ENCODE results near the gene KANSL1.

KANSL1 gene

DNA sequence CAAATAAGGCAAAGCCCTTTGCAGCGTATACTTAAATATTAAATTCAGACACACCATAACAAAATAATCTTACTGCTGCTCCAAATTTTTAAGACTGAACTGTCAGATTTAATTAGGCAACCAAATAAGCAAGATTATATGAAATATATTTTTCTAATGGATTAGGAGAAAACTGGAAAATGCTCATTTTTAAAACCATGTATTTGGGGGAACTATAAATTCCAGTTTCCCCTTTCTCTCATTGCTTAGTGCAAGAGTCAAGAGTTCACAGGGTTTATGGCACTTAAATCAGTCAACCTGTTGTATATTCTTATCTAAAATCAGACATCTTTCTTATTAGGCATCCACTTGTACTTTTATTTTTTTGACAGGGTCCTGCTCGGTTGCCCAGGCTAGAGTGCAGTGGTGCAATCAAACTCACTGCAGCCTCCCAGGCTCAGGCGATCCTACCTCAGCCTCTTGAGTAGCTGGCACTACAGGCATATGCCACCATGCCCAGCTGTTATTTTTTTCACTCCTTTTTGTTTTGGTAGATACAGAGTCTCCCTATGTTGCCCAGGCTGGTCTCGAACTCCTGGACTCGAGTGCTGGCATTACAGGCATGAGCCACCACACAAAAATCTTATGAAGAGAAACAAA is 2.1 kb upstream of the KANSL1 start:
- no peak for DNase-seq (ENCODE audit: low spot score)
- Histone ChIP-seq H3K27ac (ENCODE audit: poor library complexity, severe bottlenecking) (peak overlapping the region; percentile 96), H3K36me3 (ENCODE audit: low read depth) (peaks cover 4% of the 10 kb centered on the region; the same call in 1 of the 2 replicates), H3K9me3 (ENCODE audit: severe bottlenecking) (peaks cover 8% of the 10 kb centered on the region), H3K27me3 (ENCODE audit: insufficient read depth, poor library complexity, severe bottlenecking) (no peaks in the 10 kb centered on the region), H3K4me3 (ENCODE audit: severe bottlenecking) (no peak overlapping the region), H3K4me1 (ENCODE audit: insufficient read depth, poor library complexity, severe bottlenecking) (peaks cover 16% of the 10 kb centered on the region)
- ATAC-seq (ENCODE audit: low read depth): no peak
- TF ChIP-seq, protein P1, sequence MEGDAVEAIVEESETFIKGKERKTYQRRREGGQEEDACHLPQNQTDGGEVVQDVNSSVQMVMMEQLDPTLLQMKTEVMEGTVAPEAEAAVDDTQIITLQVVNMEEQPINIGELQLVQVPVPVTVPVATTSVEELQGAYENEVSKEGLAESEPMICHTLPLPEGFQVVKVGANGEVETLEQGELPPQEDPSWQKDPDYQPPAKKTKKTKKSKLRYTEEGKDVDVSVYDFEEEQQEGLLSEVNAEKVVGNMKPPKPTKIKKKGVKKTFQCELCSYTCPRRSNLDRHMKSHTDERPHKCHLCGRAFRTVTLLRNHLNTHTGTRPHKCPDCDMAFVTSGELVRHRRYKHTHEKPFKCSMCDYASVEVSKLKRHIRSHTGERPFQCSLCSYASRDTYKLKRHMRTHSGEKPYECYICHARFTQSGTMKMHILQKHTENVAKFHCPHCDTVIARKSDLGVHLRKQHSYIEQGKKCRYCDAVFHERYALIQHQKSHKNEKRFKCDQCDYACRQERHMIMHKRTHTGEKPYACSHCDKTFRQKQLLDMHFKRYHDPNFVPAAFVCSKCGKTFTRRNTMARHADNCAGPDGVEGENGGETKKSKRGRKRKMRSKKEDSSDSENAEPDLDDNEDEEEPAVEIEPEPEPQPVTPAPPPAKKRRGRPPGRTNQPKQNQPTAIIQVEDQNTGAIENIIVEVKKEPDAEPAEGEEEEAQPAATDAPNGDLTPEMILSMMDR (IDR thresholded peaks at IDR 0.05; ENCODE audit: poor library complexity, severe bottlenecking): peak; percentile 62

DNA sequence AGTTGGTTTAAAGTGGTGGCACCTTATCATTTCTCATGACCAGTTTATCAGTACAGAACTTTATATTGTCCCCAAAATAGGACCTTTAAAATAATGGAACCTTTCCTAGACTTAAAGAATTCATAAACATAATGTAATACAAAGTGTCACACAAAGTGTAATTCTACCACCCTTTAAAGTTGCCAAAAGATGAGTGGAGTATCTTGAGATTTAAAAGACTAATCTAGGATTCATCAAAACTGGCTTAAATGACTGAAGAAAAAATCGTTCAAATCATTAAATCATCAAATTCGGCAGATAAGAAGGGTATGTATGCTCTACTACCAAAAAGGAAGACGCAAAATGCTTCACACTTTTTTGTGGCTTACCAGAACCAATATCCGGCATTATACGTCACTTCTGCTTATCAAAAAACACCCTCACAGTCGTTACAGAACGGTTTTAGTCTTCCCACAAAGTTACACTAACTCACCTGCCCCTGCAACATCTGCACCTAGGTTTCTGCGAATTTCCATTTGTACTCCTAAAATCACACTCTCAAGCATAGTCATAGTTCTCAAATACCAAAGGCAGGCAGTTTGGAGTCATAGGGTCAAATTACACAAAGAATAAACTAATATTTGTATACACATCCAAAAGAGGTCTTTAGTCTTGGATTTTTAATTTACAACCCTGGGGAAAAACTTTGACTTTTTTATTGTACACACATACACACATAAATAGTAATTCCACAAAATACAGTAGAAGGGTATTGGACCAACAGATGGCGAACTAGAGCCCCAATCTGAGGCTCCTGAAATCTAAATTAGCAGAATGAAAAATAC is 1.4 kb upstream of the KANSL1 start:
- Histone ChIP-seq H3K4me3 (ENCODE audit: severe bottlenecking) (peak overlapping the region; percentile 60), H3K36me3 (ENCODE audit: low read depth) (peaks cover 3% of the 10 kb centered on the region; the same call in 1 of the 2 replicates), H3K4me1 (ENCODE audit: insufficient read depth, poor library complexity, severe bottlenecking) (peaks cover 22% of the 10 kb centered on the region), H3K9me3 (ENCODE audit: severe bottlenecking) (peaks cover 8% of the 10 kb centered on the region), H3K27ac (ENCODE audit: poor library complexity, severe bottlenecking) (peak overlapping the region; percentile 96), H3K27me3 (ENCODE audit: insufficient read depth, poor library complexity, severe bottlenecking) (no peaks in the 10 kb centered on the region)
- TF ChIP-seq, protein P1 (IDR thresholded peaks at IDR 0.05; ENCODE audit: poor library complexity, severe bottlenecking): peak; percentile 92
- no peak for ATAC-seq (ENCODE audit: low read depth)
- DNase-seq (ENCODE audit: low spot score): no peak

DNA sequence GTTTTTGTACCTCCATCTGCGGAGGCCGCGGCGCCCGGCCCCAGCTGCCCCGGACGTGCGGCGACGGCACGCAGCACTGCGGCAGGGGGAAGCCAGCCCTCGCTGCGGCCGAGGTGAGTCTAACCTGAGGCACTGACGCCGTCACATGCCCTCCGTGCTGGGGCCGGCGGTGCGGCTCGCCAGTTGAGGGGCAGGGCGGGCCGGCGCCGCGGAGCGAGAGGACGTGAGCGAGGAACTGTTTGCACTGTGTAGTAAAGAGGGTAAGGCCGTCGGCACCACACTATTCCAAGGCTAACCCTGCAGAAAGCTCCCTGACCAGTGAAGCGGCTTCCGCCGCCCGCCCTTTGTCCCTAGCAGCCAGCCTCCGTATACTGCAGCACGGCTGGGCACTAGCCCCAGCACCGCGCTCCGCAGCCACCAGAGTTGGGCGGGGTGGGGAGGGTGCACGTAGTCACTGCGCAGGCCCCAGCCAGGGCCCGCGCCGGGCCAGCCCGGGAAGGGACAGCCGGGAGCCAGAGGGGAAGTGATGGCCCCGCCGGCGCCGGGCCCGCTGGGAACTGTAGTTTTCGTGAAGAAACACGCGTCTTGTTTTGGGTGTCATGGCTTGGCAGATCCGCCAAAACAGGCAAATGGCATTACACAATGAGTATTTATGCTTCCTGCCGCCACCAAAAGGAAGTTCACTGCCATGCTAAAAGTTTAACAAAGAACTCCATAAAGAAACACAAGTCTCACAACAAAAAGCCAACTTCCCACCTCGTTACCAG is 580 bp upstream of the KANSL1 start:
- peaks cover 22% of the 10 kb centered on the region for H3K4me1 ChIP-seq (ENCODE audit: insufficient read depth, poor library complexity, severe bottlenecking)
- peaks cover 5% of the 10 kb centered on the region for H3K9me3 ChIP-seq (ENCODE audit: severe bottlenecking)
- TF ChIP-seq, protein P1 (IDR thresholded peaks at IDR 0.05; ENCODE audit: poor library complexity, severe bottlenecking): peak; percentile 97
- peak overlapping the region; percentile 60 for H3K4me3 ChIP-seq (ENCODE audit: severe bottlenecking)
- no peaks in the 10 kb centered on the region for H3K27me3 ChIP-seq (ENCODE audit: insufficient read depth, poor library complexity, severe bottlenecking)
- ATAC-seq (ENCODE audit: low read depth) (peak; percentile 95), DNase-seq (ENCODE audit: low spot score) (peak; percentile 97)
- H3K27ac ChIP-seq (ENCODE audit: poor library complexity, severe bottlenecking): peak overlapping the region; percentile 96
- no peaks in the 10 kb centered on the region; the same call in 1 of the 2 replicates for H3K36me3 ChIP-seq (ENCODE audit: low read depth)

DNA sequence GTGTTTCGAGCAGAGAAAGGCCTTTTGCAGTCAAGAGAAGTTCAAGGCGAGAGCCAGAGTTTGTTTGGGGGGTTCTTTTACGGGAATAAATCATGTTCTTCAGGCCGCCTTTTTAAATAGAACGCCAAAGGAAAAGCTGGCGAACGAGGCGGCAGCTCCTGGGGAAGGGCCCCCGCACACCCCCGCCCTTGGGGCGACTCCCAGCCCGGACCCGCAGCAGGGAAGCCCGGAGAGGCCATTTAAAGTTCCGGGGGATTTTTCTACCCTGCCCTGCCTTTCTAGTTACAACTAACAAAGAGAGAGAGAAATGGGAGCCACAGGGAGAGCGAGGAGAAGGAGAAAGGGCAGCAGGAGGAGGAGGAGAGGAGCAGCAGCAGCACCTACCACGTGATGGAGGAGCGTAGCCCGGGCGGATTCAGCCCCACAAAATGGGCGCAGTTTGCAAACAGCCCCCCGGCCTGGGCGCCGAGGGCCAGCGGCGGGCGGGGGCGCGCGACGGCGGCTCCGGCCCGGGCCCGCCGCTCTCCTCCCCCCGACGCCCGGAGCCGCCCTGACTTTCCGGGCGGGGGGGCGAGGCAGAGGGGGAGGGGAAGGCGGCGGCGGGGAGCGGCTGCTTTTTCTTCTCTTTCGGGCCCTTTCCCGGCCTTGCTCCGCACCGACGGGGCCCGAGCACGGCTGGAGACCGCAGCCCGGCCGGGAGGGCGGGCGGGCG is 634 bp downstream of the KANSL1 start:
- peaks cover 24% of the 10 kb centered on the region for H3K4me1 ChIP-seq (ENCODE audit: insufficient read depth, poor library complexity, severe bottlenecking)
- TF ChIP-seq, protein P1 (IDR thresholded peaks at IDR 0.05; ENCODE audit: poor library complexity, severe bottlenecking): no peak
- H3K4me3 ChIP-seq (ENCODE audit: severe bottlenecking): peak overlapping the region; percentile 60
- peak; percentile 13; the same call in 2 of the 3 replicates for ATAC-seq (ENCODE audit: low read depth)
- no peaks in the 10 kb centered on the region for H3K9me3 ChIP-seq (ENCODE audit: severe bottlenecking)
- peak overlapping the region; percentile 96 for H3K27ac ChIP-seq (ENCODE audit: poor library complexity, severe bottlenecking)
- peaks cover 6% of the 10 kb centered on the region for H3K36me3 ChIP-seq (ENCODE audit: low read depth)
- no peak for DNase-seq (ENCODE audit: low spot score)
- no peaks in the 10 kb centered on the region for H3K27me3 ChIP-seq (ENCODE audit: insufficient read depth, poor library complexity, severe bottlenecking)

All from RWPE2 (cell line).